ENCODE data around the gene ACADSB.

ACADSB gene

DNA sequence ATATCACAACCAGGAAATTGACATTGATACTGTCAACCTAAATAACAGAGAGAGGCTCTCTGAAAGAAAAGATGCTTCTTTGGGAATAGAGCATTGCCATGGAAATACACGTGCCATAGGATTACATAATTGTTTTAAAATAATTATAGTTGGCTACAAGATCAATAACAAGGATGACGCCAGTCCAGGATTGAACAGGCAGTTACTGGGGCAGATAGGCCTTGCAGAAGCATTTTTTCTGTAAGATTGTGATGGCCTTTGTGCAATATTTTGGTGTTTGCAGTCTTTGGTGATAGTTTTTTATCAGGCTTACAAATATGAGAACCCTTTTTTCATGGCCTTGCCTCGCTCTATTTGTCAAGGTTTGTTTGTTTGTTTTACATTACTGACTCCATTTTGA is 10.5 kb downstream of the ACADSB start:
- Histone ChIP-seq H3K27ac (ENCODE audit: low read depth, low read length) (no peak overlapping the region), H3K36me3 (ENCODE audit: insufficient read depth, low read length) (no peaks in the 10 kb centered on the region), H3K9ac (ENCODE audit: low read depth, low read length) (no peak overlapping the region), H3K4me1 (ENCODE audit: insufficient read depth, low read length) (peaks cover 66% of the 10 kb centered on the region), H3K4me3 (ENCODE audit: low read length) (no peak overlapping the region), H3K27me3 (ENCODE audit: insufficient read depth, low read length) (no peaks in the 10 kb centered on the region), H3K9me3 (ENCODE audit: insufficient read depth, low read depth, low read length) (no peaks in the 10 kb centered on the region)
- WGBS: 95% methylated on average over 2 of the region's 3 CpGs

DNA sequence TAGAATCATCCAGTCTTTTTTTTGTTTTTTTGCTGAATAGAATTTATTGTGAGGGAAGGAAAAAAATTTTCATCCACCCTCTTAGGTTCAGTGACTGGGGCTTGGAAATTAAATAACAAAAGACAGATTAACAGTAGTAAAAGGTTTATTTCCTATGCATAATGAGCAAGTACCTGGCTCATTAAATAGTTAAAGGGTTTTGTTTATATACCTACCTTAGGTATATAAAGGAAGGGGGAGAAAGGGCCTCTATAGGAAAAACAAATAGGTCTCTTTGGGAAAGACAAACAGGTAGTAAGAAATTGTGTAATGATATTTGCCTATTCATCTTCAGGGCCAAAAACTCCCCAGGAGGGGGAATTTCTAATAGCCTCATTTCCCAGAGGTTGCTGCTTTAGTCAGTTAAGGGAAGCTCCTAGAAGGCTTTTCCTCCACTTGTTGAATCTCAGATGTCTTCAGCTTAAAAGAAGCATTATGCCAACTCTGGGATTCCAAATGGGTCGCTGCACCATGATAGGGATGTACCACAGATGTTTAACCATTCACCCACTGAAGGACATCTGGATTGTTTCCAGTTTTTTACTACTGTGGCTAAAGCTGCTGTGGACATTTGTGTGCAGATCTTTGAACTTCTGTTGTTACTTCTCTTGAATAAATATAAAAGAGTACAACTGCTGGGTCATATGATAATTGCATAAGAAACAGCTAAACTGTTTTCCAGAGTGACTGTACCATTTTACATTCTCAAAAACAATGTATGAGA is 11.3 kb downstream of the ACADSB start:
- 39% methylated on average over 1 of the region's 1 CpG for WGBS
- H3K4me3 ChIP-seq (ENCODE audit: low read length): peak overlapping the region; percentile 5; the same call in 1 of the 2 replicates

GRCh38 chr10:123021517-123021916 is 12.7 kb downstream of the ACADSB start:
- H3K36me3 ChIP-seq (ENCODE audit: insufficient read depth, low read length): no peaks in the 10 kb centered on the region
- H3K4me3 ChIP-seq (ENCODE audit: low read length): no peak overlapping the region
- no peak overlapping the region for H3K9ac ChIP-seq (ENCODE audit: low read depth, low read length)
- H3K27me3 ChIP-seq (ENCODE audit: insufficient read depth, low read length): no peaks in the 10 kb centered on the region
- peaks cover 53% of the 10 kb centered on the region for H3K4me1 ChIP-seq (ENCODE audit: insufficient read depth, low read length)
- WGBS: 74% methylated on average over 3 of the region's 3 CpGs
- no peak overlapping the region for H3K27ac ChIP-seq (ENCODE audit: low read depth, low read length)
- H3K9me3 ChIP-seq (ENCODE audit: insufficient read depth, low read depth, low read length): no peaks in the 10 kb centered on the region

More for the DNA sequence above, 11.3 kb downstream of the ACADSB start:
- peak overlapping the region; percentile 52; the same call in 1 of the 2 replicates for H3K27ac ChIP-seq (ENCODE audit: low read depth, low read length)
- no peaks in the 10 kb centered on the region for H3K36me3 ChIP-seq (ENCODE audit: insufficient read depth, low read length)
- H3K9ac ChIP-seq (ENCODE audit: low read depth, low read length): no peak overlapping the region
- H3K27me3 ChIP-seq (ENCODE audit: insufficient read depth, low read length): no peaks in the 10 kb centered on the region
- H3K9me3 ChIP-seq (ENCODE audit: insufficient read depth, low read depth, low read length): no peaks in the 10 kb centered on the region
- peaks cover 60% of the 10 kb centered on the region for H3K4me1 ChIP-seq (ENCODE audit: insufficient read depth, low read length)

DNA sequence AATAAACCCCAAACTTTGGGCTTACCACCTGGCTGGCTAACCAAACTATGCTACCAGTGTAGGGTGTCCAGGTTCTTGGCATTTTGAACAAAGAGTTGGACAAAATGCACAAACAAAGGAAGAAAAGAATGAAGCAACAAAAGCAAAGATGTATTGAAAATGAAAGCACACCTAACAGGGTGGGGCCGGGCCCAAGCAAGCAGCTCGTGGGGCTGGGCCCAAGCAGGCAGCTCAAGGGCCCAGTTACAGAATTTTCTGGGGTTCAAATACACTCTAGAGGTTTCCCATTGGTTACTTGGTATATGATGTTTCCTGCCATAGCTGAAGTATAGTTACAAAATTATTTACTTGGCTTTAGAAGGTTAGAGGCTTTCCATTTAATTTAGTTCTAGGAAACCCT is 15.7 kb downstream of the ACADSB start:
- peaks cover 36% of the 10 kb centered on the region for H3K4me1 ChIP-seq (ENCODE audit: insufficient read depth, low read length)
- no peaks in the 10 kb centered on the region for H3K9me3 ChIP-seq (ENCODE audit: insufficient read depth, low read depth, low read length)
- no peaks in the 10 kb centered on the region for H3K27me3 ChIP-seq (ENCODE audit: insufficient read depth, low read length)
- H3K27ac ChIP-seq (ENCODE audit: low read depth, low read length): no peak overlapping the region
- no peaks in the 10 kb centered on the region for H3K36me3 ChIP-seq (ENCODE audit: insufficient read depth, low read length)
- H3K9ac ChIP-seq (ENCODE audit: low read depth, low read length): no peak overlapping the region
- no peak overlapping the region for H3K4me3 ChIP-seq (ENCODE audit: low read length)
- WGBS: 92% methylated on average over 2 of the region's 2 CpGs

DNA sequence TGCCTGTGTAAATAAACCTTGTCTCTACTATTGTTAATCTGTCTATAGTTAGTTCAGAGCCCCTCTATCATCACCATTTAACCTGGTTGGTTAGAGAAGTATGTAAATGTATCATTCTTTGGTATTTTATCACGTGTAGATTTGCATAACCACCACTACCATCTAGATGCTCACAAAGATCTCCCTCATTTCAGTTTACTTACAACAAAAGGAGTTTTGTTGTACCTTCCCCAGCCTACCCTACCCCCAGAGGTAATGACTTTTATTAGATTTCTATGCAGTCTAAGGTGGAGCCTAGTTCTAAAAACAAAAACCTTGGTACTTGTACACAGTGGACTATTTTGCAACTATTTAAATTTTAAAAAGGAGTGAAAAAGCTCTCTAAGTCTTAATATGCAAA is 17.5 kb downstream of the ACADSB start:
- H3K4me3 ChIP-seq (ENCODE audit: low read length): no peak overlapping the region
- H3K9ac ChIP-seq (ENCODE audit: low read depth, low read length): no peak overlapping the region
- no peaks in the 10 kb centered on the region for H3K27me3 ChIP-seq (ENCODE audit: insufficient read depth, low read length)
- peaks cover 19% of the 10 kb centered on the region for H3K4me1 ChIP-seq (ENCODE audit: insufficient read depth, low read length)
- WGBS: 67% methylated on average over 1 of the region's 1 CpG
- no peak overlapping the region for H3K27ac ChIP-seq (ENCODE audit: low read depth, low read length)
- H3K9me3 ChIP-seq (ENCODE audit: insufficient read depth, low read depth, low read length): no peaks in the 10 kb centered on the region
- no peaks in the 10 kb centered on the region for H3K36me3 ChIP-seq (ENCODE audit: insufficient read depth, low read length)

DNA sequence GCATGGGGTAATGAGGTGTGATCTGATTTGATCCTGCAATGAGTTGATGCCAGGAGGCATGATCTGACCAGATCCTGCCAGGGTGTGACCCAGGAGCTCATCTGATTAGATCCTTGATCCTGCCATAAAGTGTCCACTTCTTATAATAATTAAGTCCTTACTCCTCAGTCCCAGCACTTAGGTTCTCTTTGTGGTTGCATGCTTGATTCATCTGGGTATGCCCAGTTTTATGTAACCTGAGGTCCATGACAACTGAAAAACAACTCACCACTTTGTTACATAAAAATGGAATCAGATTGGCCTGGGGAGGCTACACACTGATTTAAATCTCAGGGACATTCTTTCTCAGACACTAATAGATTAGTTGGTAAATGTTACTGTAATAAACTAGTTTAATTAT is 19.1 kb downstream of the ACADSB start:
- Histone ChIP-seq H3K36me3 (ENCODE audit: insufficient read depth, low read length) (no peaks in the 10 kb centered on the region), H3K4me1 (ENCODE audit: insufficient read depth, low read length) (peaks cover 15% of the 10 kb centered on the region), H3K27me3 (ENCODE audit: insufficient read depth, low read length) (no peaks in the 10 kb centered on the region), H3K4me3 (ENCODE audit: low read length) (no peak overlapping the region), H3K9ac (ENCODE audit: low read depth, low read length) (no peak overlapping the region), H3K9me3 (ENCODE audit: insufficient read depth, low read depth, low read length) (no peaks in the 10 kb centered on the region), H3K27ac (ENCODE audit: low read depth, low read length) (no peak overlapping the region)

GRCh38 chr10:123031124-123031523 is 22.3 kb downstream of the ACADSB start:
- Histone ChIP-seq H3K27me3 (ENCODE audit: insufficient read depth, low read length) (no peaks in the 10 kb centered on the region), H3K36me3 (ENCODE audit: insufficient read depth, low read length) (peaks cover 6% of the 10 kb centered on the region), H3K4me3 (ENCODE audit: low read length) (no peak overlapping the region), H3K27ac (ENCODE audit: low read depth, low read length) (no peak overlapping the region), H3K9me3 (ENCODE audit: insufficient read depth, low read depth, low read length) (no peaks in the 10 kb centered on the region), H3K4me1 (ENCODE audit: insufficient read depth, low read length) (peaks cover 5% of the 10 kb centered on the region), H3K9ac (ENCODE audit: low read depth, low read length) (no peak overlapping the region)
- WGBS: 100% methylated on average over 1 of the region's 1 CpG

DNA sequence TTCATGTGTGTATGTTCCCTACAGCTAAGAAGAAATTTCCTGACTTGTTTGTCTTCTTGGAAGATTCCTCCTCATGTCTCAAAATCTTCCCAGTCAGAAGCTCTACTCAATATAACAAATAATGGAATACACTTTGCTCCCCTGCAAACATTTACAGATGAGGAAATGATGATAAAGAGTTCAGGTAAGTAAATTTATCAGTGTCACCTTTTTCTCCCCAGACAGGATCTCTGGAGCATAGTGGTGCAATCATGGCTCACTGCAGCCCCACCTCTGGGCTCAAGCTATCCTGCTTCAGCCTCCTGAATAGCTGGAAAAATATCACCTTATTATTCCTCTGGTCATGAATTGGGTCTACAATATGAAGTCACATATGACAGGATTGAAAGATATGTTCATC is 25.5 kb downstream of the ACADSB start:
- no peak overlapping the region for H3K4me3 ChIP-seq (ENCODE audit: low read length)
- H3K9me3 ChIP-seq (ENCODE audit: insufficient read depth, low read depth, low read length): no peaks in the 10 kb centered on the region
- H3K4me1 ChIP-seq (ENCODE audit: insufficient read depth, low read length): no peaks in the 10 kb centered on the region
- H3K36me3 ChIP-seq (ENCODE audit: insufficient read depth, low read length): peaks cover 6% of the 10 kb centered on the region
- no peaks in the 10 kb centered on the region for H3K27me3 ChIP-seq (ENCODE audit: insufficient read depth, low read length)
- H3K27ac ChIP-seq (ENCODE audit: low read depth, low read length): no peak overlapping the region
- H3K9ac ChIP-seq (ENCODE audit: low read depth, low read length): no peak overlapping the region

- no peaks in the 10 kb centered on the region for H3K4me1 ChIP-seq (ENCODE audit: insufficient read depth, low read length)
- no peak overlapping the region for H3K4me3 ChIP-seq (ENCODE audit: low read length)
- WGBS: 92% methylated on average over 8 of the region's 8 CpGs
- no peak overlapping the region for H3K9ac ChIP-seq (ENCODE audit: low read depth, low read length)
- no peaks in the 10 kb centered on the region for H3K9me3 ChIP-seq (ENCODE audit: insufficient read depth, low read depth, low read length)
- no peak overlapping the region for H3K27ac ChIP-seq (ENCODE audit: low read depth, low read length)
- no peaks in the 10 kb centered on the region for H3K27me3 ChIP-seq (ENCODE audit: insufficient read depth, low read length)
- peaks cover 6% of the 10 kb centered on the region for H3K36me3 ChIP-seq (ENCODE audit: insufficient read depth, low read length)
These were observed 26.8 kb downstream of the ACADSB start for GRCh38 chr10:123035467-123036086.

DNA sequence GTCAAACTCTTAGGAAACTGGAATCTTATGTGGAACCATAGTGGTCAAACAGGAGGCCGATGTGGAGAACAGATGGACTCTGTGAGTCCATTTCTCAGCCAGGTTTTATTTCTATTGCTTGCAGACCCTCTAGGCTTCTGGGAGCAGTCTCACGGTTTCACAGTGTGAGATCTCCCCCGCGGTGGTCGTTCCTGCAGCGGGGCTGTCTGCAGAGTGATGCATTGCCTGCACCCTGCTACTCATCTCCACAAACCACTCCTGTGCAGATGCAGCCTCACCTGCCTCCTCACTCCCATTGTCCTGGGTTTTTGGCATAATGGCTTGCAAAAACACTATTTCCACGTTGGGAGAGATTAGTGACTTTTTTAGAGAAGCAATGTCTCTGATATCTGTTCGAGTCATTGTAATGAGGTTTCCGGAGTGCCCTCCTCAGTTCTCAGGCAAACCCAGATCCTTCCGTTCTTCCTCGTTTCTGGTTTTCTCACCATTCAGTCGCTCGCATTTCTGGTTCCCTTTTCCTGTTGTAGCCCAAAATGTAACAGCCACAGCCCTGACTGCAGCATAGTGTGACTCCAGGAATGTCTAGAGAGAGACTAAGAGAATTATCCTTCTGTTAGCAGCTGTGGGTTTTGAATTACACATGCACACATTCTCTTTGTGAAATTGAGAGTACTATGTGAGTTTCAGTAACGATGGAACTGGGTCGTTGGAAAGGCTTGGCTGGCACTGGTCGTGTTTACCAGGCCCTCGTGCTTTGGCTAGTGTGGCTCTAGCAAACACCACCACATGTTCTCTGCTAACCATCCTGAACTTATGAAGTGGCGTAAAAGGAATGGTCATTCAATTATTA is 30.2 kb downstream of the ACADSB start:
- H3K27ac ChIP-seq (ENCODE audit: low read depth, low read length): no peak overlapping the region
- no peak overlapping the region for H3K9ac ChIP-seq (ENCODE audit: low read depth, low read length)
- H3K4me3 ChIP-seq (ENCODE audit: low read length): no peak overlapping the region
- WGBS: 77% methylated on average over 18 of the region's 18 CpGs
- H3K27me3 ChIP-seq (ENCODE audit: insufficient read depth, low read length): no peaks in the 10 kb centered on the region
- H3K36me3 ChIP-seq (ENCODE audit: insufficient read depth, low read length): peaks cover 6% of the 10 kb centered on the region
- H3K4me1 ChIP-seq (ENCODE audit: insufficient read depth, low read length): no peaks in the 10 kb centered on the region
- no peaks in the 10 kb centered on the region for H3K9me3 ChIP-seq (ENCODE audit: insufficient read depth, low read depth, low read length)

DNA sequence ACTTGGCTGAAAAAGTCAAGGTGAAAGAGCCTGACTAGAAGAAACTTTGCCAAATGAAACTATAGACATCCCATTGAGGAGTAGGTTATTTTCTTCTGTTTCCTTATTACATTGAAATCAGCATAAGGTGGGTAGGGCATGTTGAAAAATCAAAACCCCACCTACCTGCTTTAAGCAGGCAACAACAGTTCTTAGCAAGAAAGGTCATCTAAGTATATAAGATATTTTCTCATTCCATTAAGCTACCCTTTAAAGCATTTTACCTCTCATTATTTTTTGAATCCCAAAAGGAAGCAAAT is 30.8 kb downstream of the ACADSB start:
- Histone ChIP-seq H3K4me3 (ENCODE audit: low read length) (no peak overlapping the region), H3K27me3 (ENCODE audit: insufficient read depth, low read length) (no peaks in the 10 kb centered on the region), H3K27ac (ENCODE audit: low read depth, low read length) (no peak overlapping the region), H3K9ac (ENCODE audit: low read depth, low read length) (no peak overlapping the region), H3K36me3 (ENCODE audit: insufficient read depth, low read length) (peaks cover 3% of the 10 kb centered on the region), H3K9me3 (ENCODE audit: insufficient read depth, low read depth, low read length) (no peaks in the 10 kb centered on the region), H3K4me1 (ENCODE audit: insufficient read depth, low read length) (no peaks in the 10 kb centered on the region)

Measured in HUES64 (cell line).